Calu3 (cell line): ENCODE data around the gene PLXNA4. TPM values are rescaled to one million over a fixed set of nuclear protein-coding genes. Genes with fewer than 3 reads are reported as not detected.

Experiments
- BruUV-seq: library from RNA; stranded (reverse); fragments of 400-500 nt; replicated peaks from 2 replicates; lab custom pipeline; 2021; lab: Mats Ljungman, UMichigan
- CTCF ChIA-PET: fragments of 300-600 bp; sonication (Branson Sonifier 250); formaldehyde crosslinking; loops from one replicate; lab custom pipeline; 2022; ENCODE audit warnings: antibody characterized with exemption; lab: Charles Lee
- DNase-seq: peaks from one replicate; pipeline ENCODE4 v3.0.0; 2022
- H3K27ac Mint-ChIP-seq: one replicate; pipeline ENCODE4 v1.8.0; 2022; ENCODE audit warnings: mixed read lengths; ENCODE audit not compliant: unreplicated experiment
- H3K27me3 Mint-ChIP-seq: one replicate; pipeline ENCODE4 v1.8.0; 2022; ENCODE audit warnings: mixed read lengths; ENCODE audit not compliant: unreplicated experiment
- H3K36me3 Mint-ChIP-seq: one replicate; pipeline ENCODE4 v1.8.0; 2022; ENCODE audit warnings: mild to moderate bottlenecking, moderate library complexity, mixed read lengths; ENCODE audit not compliant: insufficient read depth, unreplicated experiment
- H3K4me1 Mint-ChIP-seq: one replicate; pipeline ENCODE4 v1.8.0; 2022; ENCODE audit warnings: mild to moderate bottlenecking, low read depth, mixed read lengths; ENCODE audit not compliant: unreplicated experiment
- H3K4me3 Mint-ChIP-seq: one replicate; pipeline ENCODE4 v1.8.0; 2022; ENCODE audit warnings: mild to moderate bottlenecking, low read depth, moderate library complexity, mixed read lengths; ENCODE audit not compliant: unreplicated experiment
- H3K9me3 Mint-ChIP-seq: one replicate; pipeline ENCODE4 v1.8.0; 2022; ENCODE audit warnings: low read depth, mixed read lengths; ENCODE audit not compliant: unreplicated experiment
- CTCF ChIP-seq: fragments of 200-600 bp; IDR thresholded peaks from one replicate; pipeline ENCODE4 v1.8.0; 2022; ENCODE audit warnings: antibody characterized with exemption; ENCODE audit not compliant: unreplicated experiment
- intact Hi-C: fragments of 100-400 bp; cut with micrococcal nuclease; formaldehyde crosslinking; loops from one replicate; pipeline ENCODE4 v1.10.0; 2022; ENCODE audit not compliant: unreplicated experiment
- total RNA-seq: library from RNA; stranded (reverse); gene quantifications from 2 replicates; pipeline ENCODE4 v1.2.3, GENCODE V29; 2022

PLXNA4 gene
- total RNA-seq, 1 experiment from 2014 or later = not detected

GRCh38 chr7:132300599-132301277 lies 275.5 kb downstream of the PLXNA4 start:
- Mint-ChIP-seq H3K27me3 (peaks cover 33% of the 10 kb centered on the region), H3K36me3 (no peaks in the 10 kb centered on the region), H3K27ac (no peak overlapping the region), H3K9me3 (no peaks in the 10 kb centered on the region), H3K4me1 (no peaks in the 10 kb centered on the region), H3K4me3 (no peak overlapping the region)
- BruUV-seq = no TSS peak
- TF ChIP-seq CTCF = no peak
- intact Hi-C loops = no loop called here
- CTCF ChIA-PET = no interaction called here
- no peak for DNase-seq

GRCh38 chr7:132298790-132299189 lies 277.5 kb downstream of the PLXNA4 start:
- DNase-seq = no peak
- Mint-ChIP-seq H3K27ac (no peak overlapping the region), H3K4me3 (no peak overlapping the region), H3K27me3 (peaks cover 30% of the 10 kb centered on the region), H3K4me1 (no peaks in the 10 kb centered on the region), H3K9me3 (no peaks in the 10 kb centered on the region), H3K36me3 (no peaks in the 10 kb centered on the region)
- CTCF ChIA-PET = interaction anchor here (1.1 kb wide), 1 partner anchor 20 kb away, joined by 5 read pairs; no protein-coding TSS in a partner anchor
- intact Hi-C loops = no loop called here
- no TSS peak for BruUV-seq
- no peak for TF ChIP-seq CTCF

GRCh38 chr7:132296820-132297219 lies 279.4 kb downstream of the PLXNA4 start:
- H3K9me3 Mint-ChIP-seq = no peaks in the 10 kb centered on the region
- peaks cover 34% of the 10 kb centered on the region for H3K27me3 Mint-ChIP-seq
- CTCF ChIA-PET = no interaction called here
- H3K4me3 Mint-ChIP-seq = no peak overlapping the region
- BruUV-seq = no TSS peak
- DNase-seq = no peak
- H3K4me1 Mint-ChIP-seq = peaks cover 11% of the 10 kb centered on the region
- intact Hi-C loops = no loop called here
- no peak overlapping the region for H3K27ac Mint-ChIP-seq
- no peak for TF ChIP-seq CTCF
- no peaks in the 10 kb centered on the region for H3K36me3 Mint-ChIP-seq

DNA sequence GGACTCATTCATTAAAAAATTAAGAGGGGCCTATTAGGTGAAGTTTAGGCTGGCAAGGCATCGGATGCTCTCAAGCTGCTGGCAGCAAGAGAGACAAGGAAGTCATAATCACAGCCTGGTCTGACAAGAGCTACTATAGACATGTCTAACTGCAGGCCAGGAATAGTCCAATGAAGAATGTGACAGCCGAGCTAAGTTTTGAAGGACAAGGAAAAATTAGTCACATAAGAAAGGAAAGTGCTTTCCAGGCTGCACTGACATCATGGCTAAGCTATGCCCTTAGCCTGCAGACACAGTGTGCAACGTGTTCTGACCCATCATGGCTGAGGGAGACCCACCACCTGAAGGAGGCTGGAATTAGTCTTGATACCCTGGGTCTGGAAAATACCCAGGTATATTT lies 281.1 kb downstream of the PLXNA4 start:
- no peaks in the 10 kb centered on the region for H3K9me3 Mint-ChIP-seq
- H3K27ac Mint-ChIP-seq = no peak overlapping the region
- peaks cover 34% of the 10 kb centered on the region for H3K27me3 Mint-ChIP-seq
- no peak for TF ChIP-seq CTCF
- no peak for DNase-seq
- no TSS peak for BruUV-seq
- CTCF ChIA-PET = no interaction called here
- intact Hi-C loops = no loop called here
- no peaks in the 10 kb centered on the region for H3K36me3 Mint-ChIP-seq
- peaks cover 17% of the 10 kb centered on the region for H3K4me1 Mint-ChIP-seq
- H3K4me3 Mint-ChIP-seq = no peak overlapping the region
